IPS DF 6.9 (cell line): ENCODE measurements around the gene POLA2.

Experiments used
- DNase-seq: peaks from one replicate; pipeline ENCODE4 v3.0.0-alpha.2; 2013; ENCODE audit warnings: low read depth, low spot score
- H3K27ac ChIP-seq: one replicate; pipeline ENCODE4 v1.5.1; 2013; ENCODE audit warnings: low read length, control low read depth
- H3K27me3 ChIP-seq: 2 replicates; pipeline ENCODE4 v1.6.1; 2013; ENCODE audit warnings: mild to moderate bottlenecking, low read length; ENCODE audit not compliant: control insufficient read depth, insufficient read depth
- H3K36me3 ChIP-seq: 2 replicates; pipeline ENCODE4 v1.6.1; 2013; ENCODE audit warnings: low read length; ENCODE audit not compliant: control insufficient read depth, insufficient read depth
- H3K4me1 ChIP-seq: 2 replicates; pipeline ENCODE4 v1.6.1; 2013; ENCODE audit warnings: low read length; ENCODE audit not compliant: control insufficient read depth, insufficient read depth
- H3K4me3 ChIP-seq: 2 replicates; pipeline ENCODE4 v1.5.1; 2013; ENCODE audit warnings: mild to moderate bottlenecking, low read length
- H3K9me3 ChIP-seq: 2 replicates; pipeline ENCODE4 v1.6.1; 2013; ENCODE audit warnings: low read length, inconsistent platforms; ENCODE audit not compliant: control insufficient read depth, insufficient read depth
- WGBS: extraction: QIAGEN DNeasy Blood & Tissue Kit; methylation state at CpG from one replicate; pipeline ENCODE4 v1.1.7; 2013; ENCODE audit warnings: mixed read lengths, missing lambda C conversion rate; ENCODE audit not compliant: insufficient read length, insufficient coverage; 5-methylcytosine and 5-hydroxymethylcytosine counted together

POLA2 gene, protein sequence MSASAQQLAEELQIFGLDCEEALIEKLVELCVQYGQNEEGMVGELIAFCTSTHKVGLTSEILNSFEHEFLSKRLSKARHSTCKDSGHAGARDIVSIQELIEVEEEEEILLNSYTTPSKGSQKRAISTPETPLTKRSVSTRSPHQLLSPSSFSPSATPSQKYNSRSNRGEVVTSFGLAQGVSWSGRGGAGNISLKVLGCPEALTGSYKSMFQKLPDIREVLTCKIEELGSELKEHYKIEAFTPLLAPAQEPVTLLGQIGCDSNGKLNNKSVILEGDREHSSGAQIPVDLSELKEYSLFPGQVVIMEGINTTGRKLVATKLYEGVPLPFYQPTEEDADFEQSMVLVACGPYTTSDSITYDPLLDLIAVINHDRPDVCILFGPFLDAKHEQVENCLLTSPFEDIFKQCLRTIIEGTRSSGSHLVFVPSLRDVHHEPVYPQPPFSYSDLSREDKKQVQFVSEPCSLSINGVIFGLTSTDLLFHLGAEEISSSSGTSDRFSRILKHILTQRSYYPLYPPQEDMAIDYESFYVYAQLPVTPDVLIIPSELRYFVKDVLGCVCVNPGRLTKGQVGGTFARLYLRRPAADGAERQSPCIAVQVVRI

DNA sequence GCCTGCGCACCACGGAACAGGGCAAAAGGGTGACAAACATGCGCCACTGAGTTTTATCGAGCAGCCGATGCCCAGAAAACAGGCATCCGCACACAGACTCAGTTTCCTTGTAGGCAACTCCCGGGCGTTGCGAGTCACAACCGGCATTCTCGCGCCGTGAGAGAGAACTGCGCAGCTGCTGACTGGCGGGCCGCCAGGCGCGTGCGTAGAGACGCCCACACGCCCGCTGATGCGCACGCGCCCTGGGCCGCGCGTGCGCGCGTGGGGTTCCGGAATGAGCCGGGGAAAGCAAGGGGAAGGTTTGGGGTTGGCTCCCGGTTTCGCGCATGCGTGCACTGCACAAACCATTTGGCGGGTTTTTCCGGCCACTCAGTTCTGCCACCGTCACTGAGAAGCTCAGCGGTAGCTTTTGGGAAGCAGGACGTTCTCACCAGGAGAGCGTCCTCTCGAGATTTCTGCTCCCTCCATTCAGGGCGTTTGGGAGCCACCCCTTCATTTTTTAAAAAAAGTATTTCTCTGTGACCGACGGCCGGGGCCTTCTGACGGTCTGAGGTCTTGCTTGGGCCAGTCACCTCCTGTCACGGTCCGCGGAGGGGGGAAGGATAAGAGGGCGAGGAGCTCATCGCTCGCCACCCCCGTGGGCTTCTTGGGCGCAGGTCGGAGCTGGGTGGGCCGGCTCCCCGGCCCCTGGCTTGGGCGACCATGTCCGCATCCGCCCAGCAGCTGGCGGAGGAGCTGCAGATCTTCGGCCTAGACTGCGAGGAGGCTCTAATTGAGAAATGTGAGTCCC, at the start of gene POLA2:
Gene POLA2 (plus strand): TSS at position 372 of the 790 bp plus-strand sequence. CDS start 331 bp downstream, at position 703.
- Histone ChIP-seq H3K4me1 (no peaks in the 10 kb centered on the region), H3K27ac (no peak within 1 kb of the TSS), H3K36me3 (peaks cover 4% of the 10 kb centered on the region; the same call in 1 of the 2 replicates), H3K4me3 (peak within 1 kb of the TSS; percentile 77), H3K27me3 (no peaks in the 10 kb centered on the region), H3K9me3 (no peaks in the 10 kb centered on the region)
- WGBS: no CpG with 5 or more reads among the region's 66 CpGs
- peak; percentile 72 for DNase-seq

GRCh38 chr11:65212226-65212801, 49.4 kb upstream of the POLA2 start:
- no peak for DNase-seq
- Histone ChIP-seq H3K27ac (no peak overlapping the region), H3K4me1 (peaks cover 17% of the 10 kb centered on the region), H3K9me3 (no peaks in the 10 kb centered on the region), H3K36me3 (peaks cover 29% of the 10 kb centered on the region), H3K4me3 (no peak overlapping the region), H3K27me3 (no peaks in the 10 kb centered on the region)
- WGBS: no CpG with 5 or more reads among the region's 13 CpGs

GRCh38 chr11:65213322-65214211, 48.2 kb upstream of the POLA2 start:
- no CpG with 5 or more reads among the region's 26 CpGs for WGBS
- no peaks in the 10 kb centered on the region for H3K27me3 ChIP-seq
- H3K36me3 ChIP-seq: peaks cover 24% of the 10 kb centered on the region
- peaks cover 17% of the 10 kb centered on the region for H3K4me1 ChIP-seq
- H3K4me3 ChIP-seq: peak overlapping the region; percentile 9; the same call in 1 of the 2 replicates
- no peak overlapping the region for H3K27ac ChIP-seq
- peak; percentile 75 for DNase-seq
- no peaks in the 10 kb centered on the region for H3K9me3 ChIP-seq

- no peak for DNase-seq
- Histone ChIP-seq H3K27me3 (no peaks in the 10 kb centered on the region), H3K4me3 (peak overlapping the region; percentile 9; the same call in 1 of the 2 replicates), H3K36me3 (peaks cover 19% of the 10 kb centered on the region), H3K27ac (no peak overlapping the region), H3K9me3 (no peaks in the 10 kb centered on the region), H3K4me1 (peaks cover 17% of the 10 kb centered on the region)
- WGBS: no CpG with 5 or more reads among the region's 16 CpGs
Measured at GRCh38 chr11:65214212-65214845, 47.4 kb upstream of the POLA2 start.

DNA sequence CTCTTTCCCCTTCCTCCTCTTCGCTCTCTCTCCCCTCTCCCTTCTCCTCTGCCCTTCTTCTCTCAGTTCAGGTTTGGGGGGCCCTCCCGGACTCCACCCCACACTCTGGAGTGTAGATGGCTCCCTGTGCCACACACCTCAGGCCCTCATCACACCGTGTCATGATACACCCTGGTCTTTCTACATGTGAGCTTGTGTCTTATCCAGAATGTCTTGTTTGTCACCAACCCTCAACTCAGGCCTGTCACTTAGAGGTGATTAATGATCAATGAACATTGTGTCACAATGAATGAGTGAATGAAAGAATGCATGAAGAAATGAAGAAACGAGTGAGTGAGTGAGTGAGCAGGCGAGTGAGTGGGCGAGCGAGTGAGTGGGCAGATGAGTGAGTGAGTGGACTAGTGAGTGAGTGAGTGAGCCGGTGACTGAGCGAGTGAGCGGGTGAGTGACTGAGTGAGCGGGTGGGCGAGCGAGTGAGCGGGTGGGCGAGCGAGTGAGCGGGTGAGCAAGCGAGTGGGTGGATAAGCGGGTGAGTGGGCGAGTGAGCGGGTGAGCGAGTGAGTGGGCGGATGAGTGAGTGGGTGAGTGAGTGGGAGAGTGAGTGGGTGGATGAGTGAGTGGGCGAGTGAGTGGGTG, 46.2 kb upstream of the POLA2 start:
- no peak for DNase-seq
- 100% methylated on average over 3 of the region's 24 CpGs for WGBS
- Histone ChIP-seq H3K36me3 (peaks cover 7% of the 10 kb centered on the region), H3K27me3 (no peaks in the 10 kb centered on the region), H3K27ac (no peak overlapping the region), H3K4me1 (peaks cover 17% of the 10 kb centered on the region), H3K4me3 (no peak overlapping the region), H3K9me3 (no peaks in the 10 kb centered on the region)

DNA sequence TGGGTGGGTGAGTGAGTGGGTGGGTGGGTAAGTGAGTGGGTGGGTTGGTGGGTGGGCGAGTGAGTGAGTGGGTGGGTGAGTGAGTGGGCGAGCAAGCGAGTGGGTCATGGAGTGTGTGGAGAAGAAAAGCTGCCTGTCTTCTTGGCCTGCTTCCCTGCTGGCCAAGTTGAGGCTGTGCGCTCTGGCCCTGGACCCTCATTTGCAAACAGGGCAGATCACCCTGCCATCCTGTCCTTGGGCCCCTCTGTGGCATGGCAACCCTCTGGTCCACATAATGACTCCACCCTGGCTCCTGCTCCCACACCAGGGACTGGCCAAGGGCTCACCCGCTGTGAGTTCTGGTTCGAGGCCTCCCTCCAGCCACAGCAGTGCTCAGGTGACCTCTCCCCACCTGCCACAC, 44.9 kb upstream of the POLA2 start:
- H3K4me3 ChIP-seq: no peak overlapping the region
- H3K4me1 ChIP-seq: peaks cover 14% of the 10 kb centered on the region
- H3K27me3 ChIP-seq: no peaks in the 10 kb centered on the region
- DNase-seq: no peak
- WGBS: no CpG with 5 or more reads among the region's 6 CpGs
- H3K9me3 ChIP-seq: no peaks in the 10 kb centered on the region
- H3K36me3 ChIP-seq: no peaks in the 10 kb centered on the region
- H3K27ac ChIP-seq: no peak overlapping the region

- Histone ChIP-seq H3K4me3 (no peak overlapping the region), H3K36me3 (no peaks in the 10 kb centered on the region), H3K27me3 (no peaks in the 10 kb centered on the region), H3K9me3 (no peaks in the 10 kb centered on the region), H3K4me1 (peaks cover 6% of the 10 kb centered on the region), H3K27ac (no peak overlapping the region)
- no CpG with 5 or more reads among the region's 19 CpGs for WGBS
- DNase-seq: no peak
Measured at GRCh38 chr11:65217441-65218423, 44.0 kb upstream of the POLA2 start.

DNA sequence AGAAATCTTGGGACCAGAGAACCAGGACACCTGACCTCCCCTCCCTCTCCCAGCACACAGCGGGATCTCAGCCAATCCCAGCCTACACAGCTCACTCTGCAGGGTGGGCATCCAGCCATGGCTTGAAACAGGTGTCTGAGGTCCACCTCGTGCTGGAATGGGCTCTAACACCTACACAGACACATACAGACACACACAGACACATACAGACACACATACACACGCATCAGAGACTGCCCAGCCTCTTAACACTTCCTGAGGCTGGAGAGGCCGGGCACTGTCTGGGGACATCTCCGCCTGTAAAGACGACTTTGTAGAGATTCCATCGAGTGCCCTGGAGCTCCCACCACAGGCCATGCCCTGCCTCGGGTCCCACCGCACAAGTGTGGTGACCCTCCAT, 43.3 kb upstream of the POLA2 start:
- WGBS: no CpG with 5 or more reads among the region's 9 CpGs
- peaks cover 6% of the 10 kb centered on the region for H3K4me1 ChIP-seq
- no peak for DNase-seq
- no peaks in the 10 kb centered on the region for H3K27me3 ChIP-seq
- H3K36me3 ChIP-seq: no peaks in the 10 kb centered on the region
- H3K27ac ChIP-seq: no peak overlapping the region
- H3K4me3 ChIP-seq: no peak overlapping the region
- H3K9me3 ChIP-seq: no peaks in the 10 kb centered on the region
